WTC11 (cell line): ENCODE data around the gene PRKCZ. TPM values are rescaled to one million over a fixed set of nuclear protein-coding genes. Genes with fewer than 3 reads are reported as not detected.

Experiments
- ATAC-seq: fragments of 200-7000 bp; cut with Tn5 transposase; 2 replicates; pipeline ENCODE4 v1.10.0; 2021; ENCODE audit warnings: mild to moderate bottlenecking, moderate library complexity
- CTCF ChIA-PET: fragments of 300-600 bp; sonication (Branson Sonifier 250); formaldehyde crosslinking; loops from one replicate; lab custom pipeline; 2021; ENCODE audit warnings: antibody characterized with exemption; lab: Charles Lee
- POLR2A ChIA-PET: fragments of 350-600 bp; sonication (Branson Sonifier 250); formaldehyde crosslinking; loops from one replicate; lab custom pipeline; 2021; ENCODE audit warnings: antibody characterized with exemption; lab: Charles Lee
- DNase-seq: peaks from one replicate; pipeline ENCODE4 v3.0.0; 2021; ENCODE audit warnings: low spot score
- H3K27ac Mint-ChIP-seq: 2 replicates; pipeline ENCODE4 v1.8.0; 2021; ENCODE audit warnings: mixed read lengths
- H3K27me3 Mint-ChIP-seq: 2 replicates; pipeline ENCODE4 v1.8.0; 2021; ENCODE audit warnings: low read depth, mild to moderate bottlenecking, moderate library complexity, mixed read lengths
- H3K36me3 Mint-ChIP-seq: 2 replicates; pipeline ENCODE4 v1.8.0; 2021; ENCODE audit warnings: mixed read lengths
- H3K4me1 Mint-ChIP-seq: 2 replicates; pipeline ENCODE4 v1.8.0; 2022; ENCODE audit warnings: mixed read lengths
- H3K4me3 Mint-ChIP-seq: 2 replicates; pipeline ENCODE4 v1.8.0; 2021; ENCODE audit warnings: mild to moderate bottlenecking, moderate library complexity, mixed read lengths
- H3K9me3 Mint-ChIP-seq: 2 replicates; pipeline ENCODE4 v1.8.0; 2021; ENCODE audit warnings: mixed read lengths
- CREM ChIP-seq: sonication (generic); formaldehyde crosslinking; IDR thresholded peaks from 2 replicates; pipeline ENCODE4 v1.8.1; 2022; ENCODE audit warnings: mild to moderate bottlenecking, missing genetic modification reagents, moderate library complexity
- ETV6 ChIP-seq: sonication (generic); formaldehyde crosslinking; IDR thresholded peaks from 2 replicates; pipeline ENCODE4 v1.8.1; 2022; ENCODE audit warnings: mild to moderate bottlenecking, missing genetic modification reagents
- FOXK1 ChIP-seq: sonication (generic); formaldehyde crosslinking; IDR thresholded peaks from 2 replicates; pipeline ENCODE4 v1.8.0; 2022; ENCODE audit warnings: mild to moderate bottlenecking, moderate library complexity, missing genetic modification reagents
- FOXP4 ChIP-seq: sonication (generic); formaldehyde crosslinking; IDR thresholded peaks from 2 replicates; pipeline ENCODE4 v1.8.0; 2022; ENCODE audit warnings: mild to moderate bottlenecking, missing genetic modification reagents
- GABPB1 ChIP-seq: sonication (generic); formaldehyde crosslinking; IDR thresholded peaks from 2 replicates; pipeline ENCODE4 v1.8.1; 2023; ENCODE audit warnings: mild to moderate bottlenecking, missing genetic modification reagents
- NFE2L1 ChIP-seq: sonication (generic); formaldehyde crosslinking; IDR thresholded peaks from 2 replicates; pipeline ENCODE4 v1.8.1; 2023; ENCODE audit warnings: missing genetic modification reagents
- SMAD4 ChIP-seq: sonication (generic); formaldehyde crosslinking; IDR thresholded peaks from 2 replicates; pipeline ENCODE4 v1.8.0; 2022; ENCODE audit warnings: mild to moderate bottlenecking, missing genetic modification reagents
- SP1 ChIP-seq: sonication (generic); formaldehyde crosslinking; conservative IDR thresholded peaks from 2 replicates; pipeline ENCODE4 v1.8.1; 2022; ENCODE audit warnings: missing genetic modification reagents
- TEAD1 ChIP-seq: sonication (generic); formaldehyde crosslinking; IDR thresholded peaks from 2 replicates; pipeline ENCODE4 v1.8.0; 2022; ENCODE audit warnings: mild to moderate bottlenecking, missing genetic modification reagents
- ZBTB21 ChIP-seq: sonication (generic); formaldehyde crosslinking; IDR thresholded peaks from 2 replicates; pipeline ENCODE4 v1.8.1; 2023; ENCODE audit warnings: mild to moderate bottlenecking, missing genetic modification reagents, borderline replicate concordance
- ZNF121 ChIP-seq: sonication (generic); formaldehyde crosslinking; IDR thresholded peaks from 2 replicates; pipeline ENCODE4 v1.8.0; 2023; ENCODE audit warnings: missing genetic modification reagents
- ZNF317 ChIP-seq: sonication (generic); formaldehyde crosslinking; IDR thresholded peaks from 2 replicates; pipeline ENCODE4 v1.8.1; 2023; ENCODE audit warnings: low read depth, mild to moderate bottlenecking, moderate library complexity, missing genetic modification reagents, borderline replicate concordance
- total RNA-seq: library from RNA; stranded (reverse); gene quantifications from 3 replicates; pipeline ENCODE4 v1.2.3, GENCODE V29; 2021
- TF ChIP-seq, protein P1 (sequence below): sonication (generic); formaldehyde crosslinking; IDR thresholded peaks from 2 replicates; pipeline ENCODE4 v1.8.0; 2023; ENCODE audit warnings: mild to moderate bottlenecking, missing genetic modification reagents
- TF ChIP-seq, protein P2 (sequence below): sonication (generic); formaldehyde crosslinking; IDR thresholded peaks from 2 replicates; pipeline ENCODE4 v1.8.1; 2023; ENCODE audit warnings: mild to moderate bottlenecking, missing genetic modification reagents
- TF ChIP-seq, protein P3 (sequence below): fragments of 250-450 bp; sonication (Bioruptor Pico); IDR thresholded peaks from 2 replicates; pipeline ENCODE4 v1.9.0; 2021; ENCODE audit warnings: moderate library complexity, mild to moderate bottlenecking, inconsistent platforms, borderline replicate concordance
- TF ChIP-seq, protein P4 (sequence below): sonication (generic); formaldehyde crosslinking; IDR thresholded peaks from 2 replicates; pipeline ENCODE4 v1.8.0; 2022; ENCODE audit warnings: mild to moderate bottlenecking, missing genetic modification reagents
- TF ChIP-seq, protein P5 (sequence below): sonication (generic); formaldehyde crosslinking; IDR thresholded peaks from 2 replicates; pipeline ENCODE4 v1.8.1; 2023; ENCODE audit warnings: mild to moderate bottlenecking, missing genetic modification reagents, moderate library complexity
- TF ChIP-seq, protein P6 (sequence below): sonication (generic); formaldehyde crosslinking; IDR thresholded peaks from 2 replicates; pipeline ENCODE4 v1.8.0; 2023; ENCODE audit warnings: missing genetic modification reagents, mild to moderate bottlenecking, borderline replicate concordance

PRKCZ gene
- total RNA-seq, 1 experiment from 2014 or later = 52.5 TPM

GRCh38 chr1:2188336-2188735, 138.1 kb downstream of the PRKCZ start:
- H3K36me3 Mint-ChIP-seq = peaks cover 13% of the 10 kb centered on the region
- DNase-seq (no peak), ATAC-seq (no peak)
- H3K4me3 Mint-ChIP-seq = no peak overlapping the region
- POLR2A ChIA-PET = interaction anchor here (0.7 to 1.8 kb wide), 2 partner anchors 41 to 145 kb away, joined by 4 to 5 read pairs; no protein-coding TSS in a partner anchor
- TF ChIP-seq TEAD1 (CRISPR knock-in tag) = no peak
- TF ChIP-seq, protein P1, sequence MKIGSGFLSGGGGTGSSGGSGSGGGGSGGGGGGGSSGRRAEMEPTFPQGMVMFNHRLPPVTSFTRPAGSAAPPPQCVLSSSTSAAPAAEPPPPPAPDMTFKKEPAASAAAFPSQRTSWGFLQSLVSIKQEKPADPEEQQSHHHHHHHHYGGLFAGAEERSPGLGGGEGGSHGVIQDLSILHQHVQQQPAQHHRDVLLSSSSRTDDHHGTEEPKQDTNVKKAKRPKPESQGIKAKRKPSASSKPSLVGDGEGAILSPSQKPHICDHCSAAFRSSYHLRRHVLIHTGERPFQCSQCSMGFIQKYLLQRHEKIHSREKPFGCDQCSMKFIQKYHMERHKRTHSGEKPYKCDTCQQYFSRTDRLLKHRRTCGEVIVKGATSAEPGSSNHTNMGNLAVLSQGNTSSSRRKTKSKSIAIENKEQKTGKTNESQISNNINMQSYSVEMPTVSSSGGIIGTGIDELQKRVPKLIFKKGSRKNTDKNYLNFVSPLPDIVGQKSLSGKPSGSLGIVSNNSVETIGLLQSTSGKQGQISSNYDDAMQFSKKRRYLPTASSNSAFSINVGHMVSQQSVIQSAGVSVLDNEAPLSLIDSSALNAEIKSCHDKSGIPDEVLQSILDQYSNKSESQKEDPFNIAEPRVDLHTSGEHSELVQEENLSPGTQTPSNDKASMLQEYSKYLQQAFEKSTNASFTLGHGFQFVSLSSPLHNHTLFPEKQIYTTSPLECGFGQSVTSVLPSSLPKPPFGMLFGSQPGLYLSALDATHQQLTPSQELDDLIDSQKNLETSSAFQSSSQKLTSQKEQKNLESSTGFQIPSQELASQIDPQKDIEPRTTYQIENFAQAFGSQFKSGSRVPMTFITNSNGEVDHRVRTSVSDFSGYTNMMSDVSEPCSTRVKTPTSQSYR = no peak
- TF ChIP-seq CREM (CRISPR knock-in tag) = no peak
- no peak for TF ChIP-seq FOXP4 (CRISPR knock-in tag)
- TF ChIP-seq, protein P2, sequence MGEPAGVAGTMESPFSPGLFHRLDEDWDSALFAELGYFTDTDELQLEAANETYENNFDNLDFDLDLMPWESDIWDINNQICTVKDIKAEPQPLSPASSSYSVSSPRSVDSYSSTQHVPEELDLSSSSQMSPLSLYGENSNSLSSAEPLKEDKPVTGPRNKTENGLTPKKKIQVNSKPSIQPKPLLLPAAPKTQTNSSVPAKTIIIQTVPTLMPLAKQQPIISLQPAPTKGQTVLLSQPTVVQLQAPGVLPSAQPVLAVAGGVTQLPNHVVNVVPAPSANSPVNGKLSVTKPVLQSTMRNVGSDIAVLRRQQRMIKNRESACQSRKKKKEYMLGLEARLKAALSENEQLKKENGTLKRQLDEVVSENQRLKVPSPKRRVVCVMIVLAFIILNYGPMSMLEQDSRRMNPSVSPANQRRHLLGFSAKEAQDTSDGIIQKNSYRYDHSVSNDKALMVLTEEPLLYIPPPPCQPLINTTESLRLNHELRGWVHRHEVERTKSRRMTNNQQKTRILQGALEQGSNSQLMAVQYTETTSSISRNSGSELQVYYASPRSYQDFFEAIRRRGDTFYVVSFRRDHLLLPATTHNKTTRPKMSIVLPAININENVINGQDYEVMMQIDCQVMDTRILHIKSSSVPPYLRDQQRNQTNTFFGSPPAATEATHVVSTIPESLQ (CRISPR knock-in tag) = no peak
- no peak for TF ChIP-seq ZNF317 (CRISPR knock-in tag)
- TF ChIP-seq NFE2L1 (CRISPR knock-in tag) = no peak
- no peak for TF ChIP-seq ZBTB21 (CRISPR knock-in tag)
- TF ChIP-seq, protein P3, sequence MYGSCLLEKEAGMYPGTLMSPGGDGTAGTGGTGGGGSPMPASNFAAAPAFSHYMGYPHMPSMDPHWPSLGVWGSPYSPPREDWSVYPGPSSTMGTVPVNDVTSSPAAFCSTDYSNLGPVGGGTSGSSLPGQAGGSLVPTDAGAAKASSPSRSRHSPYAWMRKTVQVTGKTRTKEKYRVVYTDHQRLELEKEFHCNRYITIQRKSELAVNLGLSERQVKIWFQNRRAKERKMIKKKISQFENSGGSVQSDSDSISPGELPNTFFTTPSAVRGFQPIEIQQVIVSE (CRISPR knock-in tag) = no peak
- TF ChIP-seq, all 79 proteins: peak for 0
- peaks cover 11% of the 10 kb centered on the region for H3K4me1 Mint-ChIP-seq
- CTCF ChIA-PET = interaction anchor here (1.0 to 3.8 kb wide), 2 partner anchors 14 to 80 kb away, joined by 4 to 27 read pairs; no protein-coding TSS in a partner anchor
- H3K27me3 Mint-ChIP-seq = no peaks in the 10 kb centered on the region
- no peaks in the 10 kb centered on the region for H3K9me3 Mint-ChIP-seq
- no peak overlapping the region for H3K27ac Mint-ChIP-seq

GRCh38 chr1:2189459-2190425, 139.5 kb downstream of the PRKCZ start:
- DNase-seq (peak; percentile 90), ATAC-seq (peak; percentile 82)
- peaks cover 9% of the 10 kb centered on the region for H3K36me3 Mint-ChIP-seq
- CTCF ChIA-PET = interaction anchor here (0.6 to 3.8 kb wide), 10 partner anchors 9 to 192 kb away, joined by 3 to 27 read pairs (median 4); no protein-coding TSS in a partner anchor
- no peaks in the 10 kb centered on the region for H3K27me3 Mint-ChIP-seq
- H3K4me3 Mint-ChIP-seq = peak overlapping the region; percentile 54
- H3K4me1 Mint-ChIP-seq = peaks cover 11% of the 10 kb centered on the region
- no peaks in the 10 kb centered on the region for H3K9me3 Mint-ChIP-seq
- H3K27ac Mint-ChIP-seq = peak overlapping the region; percentile 93
- POLR2A ChIA-PET = interaction anchor here (0.5 to 1.8 kb wide), 6 partner anchors 19 to 190 kb away, joined by 3 to 4 read pairs (median 3); no protein-coding TSS in a partner anchor
- TF ChIP-seq, protein P4, sequence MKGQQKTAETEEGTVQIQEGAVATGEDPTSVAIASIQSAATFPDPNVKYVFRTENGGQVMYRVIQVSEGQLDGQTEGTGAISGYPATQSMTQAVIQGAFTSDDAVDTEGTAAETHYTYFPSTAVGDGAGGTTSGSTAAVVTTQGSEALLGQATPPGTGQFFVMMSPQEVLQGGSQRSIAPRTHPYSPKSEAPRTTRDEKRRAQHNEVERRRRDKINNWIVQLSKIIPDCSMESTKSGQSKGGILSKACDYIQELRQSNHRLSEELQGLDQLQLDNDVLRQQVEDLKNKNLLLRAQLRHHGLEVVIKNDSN = no peak
- TF ChIP-seq ETV6 (CRISPR knock-in tag) (peak; percentile 63; the same call in 1 of the 2 replicates), SMAD4 (no peak), SP1 (peak; percentile 57; the same call in 1 of the 2 replicates), ZNF121 (0 out of 2 replicates have a peak, but pooled peaks have one; percentile 34), FOXK1 (CRISPR knock-in tag) (peak; percentile 60), GABPB1 (peak; percentile 29; the same call in 1 of the 2 replicates)
- TF ChIP-seq, protein P5, sequence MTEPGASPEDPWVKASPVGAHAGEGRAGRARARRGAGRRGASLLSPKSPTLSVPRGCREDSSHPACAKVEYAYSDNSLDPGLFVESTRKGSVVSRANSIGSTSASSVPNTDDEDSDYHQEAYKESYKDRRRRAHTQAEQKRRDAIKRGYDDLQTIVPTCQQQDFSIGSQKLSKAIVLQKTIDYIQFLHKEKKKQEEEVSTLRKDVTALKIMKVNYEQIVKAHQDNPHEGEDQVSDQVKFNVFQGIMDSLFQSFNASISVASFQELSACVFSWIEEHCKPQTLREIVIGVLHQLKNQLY (CRISPR knock-in tag) = no peak
- TF ChIP-seq, protein P6, sequence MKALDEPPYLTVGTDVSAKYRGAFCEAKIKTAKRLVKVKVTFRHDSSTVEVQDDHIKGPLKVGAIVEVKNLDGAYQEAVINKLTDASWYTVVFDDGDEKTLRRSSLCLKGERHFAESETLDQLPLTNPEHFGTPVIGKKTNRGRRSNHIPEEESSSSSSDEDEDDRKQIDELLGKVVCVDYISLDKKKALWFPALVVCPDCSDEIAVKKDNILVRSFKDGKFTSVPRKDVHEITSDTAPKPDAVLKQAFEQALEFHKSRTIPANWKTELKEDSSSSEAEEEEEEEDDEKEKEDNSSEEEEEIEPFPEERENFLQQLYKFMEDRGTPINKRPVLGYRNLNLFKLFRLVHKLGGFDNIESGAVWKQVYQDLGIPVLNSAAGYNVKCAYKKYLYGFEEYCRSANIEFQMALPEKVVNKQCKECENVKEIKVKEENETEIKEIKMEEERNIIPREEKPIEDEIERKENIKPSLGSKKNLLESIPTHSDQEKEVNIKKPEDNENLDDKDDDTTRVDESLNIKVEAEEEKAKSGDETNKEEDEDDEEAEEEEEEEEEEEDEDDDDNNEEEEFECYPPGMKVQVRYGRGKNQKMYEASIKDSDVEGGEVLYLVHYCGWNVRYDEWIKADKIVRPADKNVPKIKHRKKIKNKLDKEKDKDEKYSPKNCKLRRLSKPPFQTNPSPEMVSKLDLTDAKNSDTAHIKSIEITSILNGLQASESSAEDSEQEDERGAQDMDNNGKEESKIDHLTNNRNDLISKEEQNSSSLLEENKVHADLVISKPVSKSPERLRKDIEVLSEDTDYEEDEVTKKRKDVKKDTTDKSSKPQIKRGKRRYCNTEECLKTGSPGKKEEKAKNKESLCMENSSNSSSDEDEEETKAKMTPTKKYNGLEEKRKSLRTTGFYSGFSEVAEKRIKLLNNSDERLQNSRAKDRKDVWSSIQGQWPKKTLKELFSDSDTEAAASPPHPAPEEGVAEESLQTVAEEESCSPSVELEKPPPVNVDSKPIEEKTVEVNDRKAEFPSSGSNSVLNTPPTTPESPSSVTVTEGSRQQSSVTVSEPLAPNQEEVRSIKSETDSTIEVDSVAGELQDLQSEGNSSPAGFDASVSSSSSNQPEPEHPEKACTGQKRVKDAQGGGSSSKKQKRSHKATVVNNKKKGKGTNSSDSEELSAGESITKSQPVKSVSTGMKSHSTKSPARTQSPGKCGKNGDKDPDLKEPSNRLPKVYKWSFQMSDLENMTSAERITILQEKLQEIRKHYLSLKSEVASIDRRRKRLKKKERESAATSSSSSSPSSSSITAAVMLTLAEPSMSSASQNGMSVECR = peak; percentile 78; the same call in 1 of the 2 replicates
